Activated naive CD8-positive, alpha-beta T cell treated with anti-CD3 and anti-CD28 coated beads, Interleukin-2, amount 50 U/mL, for 24 hours (primary cell): ENCODE measurements around the gene USP25.
A peak's percentile ranks its signal among the peaks of the same experiment; 100 is the strongest.

Experiments used
- ATAC-seq: fragments of 150-1000 bp; cut with Tn5 transposase; one replicate; pipeline ENCODE4 v1.10.0; 2021
- DNase-seq: peaks from one replicate; pipeline ENCODE4 v3.0.0; 2021
- H3K27ac Mint-ChIP-seq: one replicate; pipeline ENCODE4 v1.8.0; 2021; ENCODE audit warnings: mild to moderate bottlenecking, mixed read lengths
- H3K27me3 Mint-ChIP-seq: one replicate; pipeline ENCODE4 v1.8.0; 2021; ENCODE audit warnings: mixed read lengths
- H3K36me3 Mint-ChIP-seq: one replicate; pipeline ENCODE4 v1.8.0; 2021; ENCODE audit warnings: low read depth, mixed read lengths
- H3K4me1 Mint-ChIP-seq: one replicate; pipeline ENCODE4 v1.8.0; 2021; ENCODE audit warnings: mixed read lengths
- H3K4me3 Mint-ChIP-seq: one replicate; pipeline ENCODE4 v1.8.0; 2021; ENCODE audit warnings: mild to moderate bottlenecking, moderate library complexity, mixed read lengths
- H3K9me3 Mint-ChIP-seq: one replicate; pipeline ENCODE4 v1.8.0; 2021; ENCODE audit warnings: mixed read lengths

USP25 gene

DNA sequence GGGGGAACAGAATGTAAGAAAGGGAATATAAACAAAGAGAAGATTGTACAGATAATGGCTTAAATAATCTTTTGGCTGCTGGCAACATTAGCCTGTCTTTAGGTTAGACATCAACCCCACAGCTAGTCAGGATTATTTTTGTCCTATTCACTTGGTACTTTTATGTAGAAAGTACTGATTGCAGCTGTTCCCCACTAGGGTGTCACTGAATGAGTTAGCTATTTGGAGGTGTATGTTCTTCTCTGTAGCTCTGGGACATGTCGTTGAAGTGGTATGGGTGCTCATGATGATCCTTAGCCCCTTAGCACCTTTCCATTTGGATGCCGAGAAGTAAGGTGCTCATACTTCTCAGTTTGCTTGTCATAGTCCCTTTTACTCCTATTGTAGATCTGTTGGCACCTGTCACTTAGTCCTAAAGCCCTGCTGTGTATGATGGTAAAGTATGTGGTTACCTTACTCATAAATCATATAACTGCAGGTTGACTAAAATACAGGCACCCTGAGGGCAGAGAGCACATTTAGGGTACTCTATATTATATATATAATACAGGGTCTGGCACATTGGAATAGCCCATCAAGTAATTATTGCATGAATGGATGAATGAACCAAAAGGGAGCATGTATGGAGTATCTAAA is 64.6 kb downstream of the USP25 start:
- H3K4me1 Mint-ChIP-seq: peaks cover 50% of the 10 kb centered on the region
- H3K36me3 Mint-ChIP-seq: peaks cover 11% of the 10 kb centered on the region
- ATAC-seq (no peak), DNase-seq (no peak)
- no peaks in the 10 kb centered on the region for H3K9me3 Mint-ChIP-seq
- no peaks in the 10 kb centered on the region for H3K27me3 Mint-ChIP-seq
- no peak overlapping the region for H3K27ac Mint-ChIP-seq
- no peak overlapping the region for H3K4me3 Mint-ChIP-seq

DNA sequence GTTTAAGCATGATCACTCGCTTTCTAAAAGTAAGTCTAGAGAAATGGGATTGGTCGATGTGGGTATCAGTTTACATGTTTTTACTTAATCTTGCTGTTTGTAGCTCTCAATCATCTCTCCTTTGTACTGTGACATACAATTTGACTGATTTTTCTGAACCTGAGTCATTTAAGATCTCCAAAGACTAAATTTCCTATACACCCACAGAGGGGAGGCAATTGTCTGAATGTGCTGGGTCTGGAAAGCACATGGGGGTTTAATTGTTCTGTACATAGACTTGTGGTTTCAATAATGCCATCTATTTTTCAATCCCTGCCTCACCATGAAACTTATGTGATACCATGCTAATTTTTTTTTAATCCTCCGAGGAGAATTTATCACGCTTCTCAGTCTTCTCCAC is 65.8 kb downstream of the USP25 start:
- Mint-ChIP-seq H3K9me3 (no peaks in the 10 kb centered on the region), H3K4me1 (peaks cover 49% of the 10 kb centered on the region), H3K4me3 (no peak overlapping the region), H3K27me3 (no peaks in the 10 kb centered on the region), H3K27ac (peak overlapping the region; percentile 20), H3K36me3 (peaks cover 19% of the 10 kb centered on the region)
- DNase-seq (no peak), ATAC-seq (peak; percentile 63)

DNA sequence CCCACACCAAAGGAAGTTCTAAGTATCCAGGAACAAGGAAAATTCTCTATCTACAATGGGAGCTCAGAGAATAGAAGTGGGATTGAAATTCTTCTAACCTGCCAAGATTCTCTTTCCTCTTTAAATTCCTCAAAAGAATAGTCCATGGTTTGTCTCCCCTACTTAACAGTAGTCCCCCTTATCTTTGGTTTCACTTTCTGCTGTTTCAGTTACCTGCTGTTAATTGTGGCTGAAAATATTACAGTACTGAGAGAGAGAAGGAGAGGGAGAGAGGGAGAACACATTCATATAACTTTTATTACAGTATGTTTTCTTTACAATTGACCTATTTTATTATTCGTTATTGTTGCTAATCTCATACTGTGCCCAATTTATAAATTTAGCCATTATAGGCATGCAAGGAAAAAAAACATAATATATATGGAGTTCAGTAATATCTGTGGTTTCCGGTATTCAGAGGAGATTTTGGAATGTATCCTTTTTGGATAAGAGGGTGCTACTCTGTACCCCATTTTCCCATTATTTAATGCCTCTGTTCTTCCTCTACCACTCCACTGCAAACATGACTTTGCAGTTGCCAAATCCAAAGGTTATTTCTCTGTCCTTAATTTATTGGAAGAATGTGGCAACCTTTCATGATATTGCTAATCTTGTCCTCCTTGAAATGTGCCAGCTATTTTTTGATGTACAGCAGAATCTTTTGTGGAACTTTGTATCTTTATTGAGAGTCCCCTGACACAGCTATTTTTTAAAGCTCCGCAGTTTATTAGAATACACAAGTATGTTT is 68.0 kb downstream of the USP25 start:
- H3K4me1 Mint-ChIP-seq: peaks cover 56% of the 10 kb centered on the region
- no peaks in the 10 kb centered on the region for H3K9me3 Mint-ChIP-seq
- DNase-seq: no peak
- H3K4me3 Mint-ChIP-seq: no peak overlapping the region
- H3K27me3 Mint-ChIP-seq: no peaks in the 10 kb centered on the region
- ATAC-seq: peak; percentile 43
- H3K36me3 Mint-ChIP-seq: peaks cover 30% of the 10 kb centered on the region
- H3K27ac Mint-ChIP-seq: no peak overlapping the region

DNA sequence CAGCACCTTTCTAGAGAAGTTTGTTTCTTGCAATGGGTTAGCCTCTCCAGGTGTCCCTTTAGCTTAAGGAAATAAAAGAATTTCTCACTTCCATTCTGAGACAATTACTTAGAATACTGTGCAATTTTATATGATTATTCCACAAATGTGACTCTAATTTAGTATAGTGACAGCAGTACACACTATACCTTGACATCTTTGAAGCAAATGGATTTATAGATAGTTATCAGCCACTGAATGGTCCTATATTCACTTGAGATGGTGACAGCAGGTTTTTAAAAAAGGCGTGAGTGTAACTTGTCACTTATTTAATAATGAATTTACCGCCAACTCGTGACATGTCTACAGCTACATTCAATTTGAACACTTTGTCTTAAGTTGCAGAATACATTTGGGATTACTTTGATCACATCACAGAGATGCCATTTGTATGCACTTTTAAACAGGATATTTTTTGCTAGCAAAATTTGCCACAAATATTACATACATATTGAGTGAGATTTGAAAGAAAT is 71.6 kb downstream of the USP25 start:
- no peak overlapping the region for H3K27ac Mint-ChIP-seq

DNA sequence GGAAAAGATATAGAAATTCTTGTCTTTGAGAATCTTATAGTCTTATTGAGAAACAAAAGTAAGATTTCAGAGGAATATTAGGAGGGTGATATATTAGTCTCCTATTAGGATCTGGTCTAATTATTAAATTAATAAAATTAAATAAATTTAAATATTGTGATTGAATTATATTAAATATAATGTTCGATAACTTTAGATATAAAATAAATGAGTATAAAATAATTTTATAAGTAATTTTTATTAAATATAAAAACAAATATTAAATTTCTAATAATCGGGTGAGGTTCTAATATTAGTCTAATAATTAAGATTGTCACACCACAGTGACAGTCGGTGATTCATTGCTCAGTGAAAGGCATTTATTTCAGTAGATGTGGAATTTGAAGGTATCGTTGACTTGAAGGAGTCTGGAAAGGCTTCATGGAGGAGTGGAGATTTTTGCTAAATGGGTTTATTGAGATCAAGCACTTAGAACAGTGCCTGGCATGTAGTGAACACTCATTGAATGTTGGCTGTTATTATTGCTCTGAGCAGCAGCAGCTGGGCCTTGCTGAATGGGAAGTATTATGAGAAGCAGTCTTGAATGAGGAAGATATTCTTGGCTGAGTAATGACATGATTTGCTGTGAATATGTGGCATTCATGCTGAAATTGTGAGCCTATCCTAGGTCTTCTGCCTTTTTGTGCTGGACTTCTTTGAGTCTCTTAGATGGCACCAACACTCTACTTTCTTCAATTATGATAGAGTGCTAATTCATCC is 74.6 kb downstream of the USP25 start:
- H3K4me3 Mint-ChIP-seq: no peak overlapping the region
- no peak overlapping the region for H3K27ac Mint-ChIP-seq
- DNase-seq (no peak), ATAC-seq (no peak)
- no peaks in the 10 kb centered on the region for H3K9me3 Mint-ChIP-seq
- H3K4me1 Mint-ChIP-seq: peaks cover 8% of the 10 kb centered on the region
- H3K27me3 Mint-ChIP-seq: no peaks in the 10 kb centered on the region
- peaks cover 45% of the 10 kb centered on the region for H3K36me3 Mint-ChIP-seq

More for the DNA sequence above, 71.6 kb downstream of the USP25 start:
- Mint-ChIP-seq H3K4me3 (no peak overlapping the region), H3K27me3 (no peaks in the 10 kb centered on the region), H3K36me3 (peaks cover 35% of the 10 kb centered on the region), H3K9me3 (no peaks in the 10 kb centered on the region), H3K4me1 (peaks cover 36% of the 10 kb centered on the region)
- no peak for DNase-seq
- no peak for ATAC-seq

DNA sequence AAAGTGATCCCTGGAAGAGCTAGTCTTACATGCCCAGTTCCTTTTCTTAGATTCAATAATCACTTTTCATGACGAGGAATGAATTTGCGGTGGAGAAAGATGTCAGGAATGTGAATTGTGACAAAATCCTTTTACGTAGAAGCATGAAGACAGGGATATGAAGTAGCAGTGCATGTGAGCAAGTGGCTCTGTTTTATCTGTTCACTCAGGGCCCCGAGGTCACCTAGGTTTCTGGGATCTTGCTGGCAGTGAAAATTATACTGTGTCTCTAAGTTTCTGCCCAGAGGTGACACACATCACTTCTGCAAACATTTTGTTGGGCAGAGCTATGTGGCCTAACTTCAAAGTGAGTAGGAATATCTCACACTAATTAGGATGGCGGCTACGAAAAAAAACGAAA is 79.3 kb downstream of the USP25 start:
- H3K9me3 Mint-ChIP-seq: peaks cover 7% of the 10 kb centered on the region
- no peaks in the 10 kb centered on the region for H3K4me1 Mint-ChIP-seq
- H3K27ac Mint-ChIP-seq: no peak overlapping the region
- DNase-seq (no peak), ATAC-seq (no peak)
- peaks cover 62% of the 10 kb centered on the region for H3K36me3 Mint-ChIP-seq
- H3K4me3 Mint-ChIP-seq: no peak overlapping the region
- H3K27me3 Mint-ChIP-seq: no peaks in the 10 kb centered on the region

DNA sequence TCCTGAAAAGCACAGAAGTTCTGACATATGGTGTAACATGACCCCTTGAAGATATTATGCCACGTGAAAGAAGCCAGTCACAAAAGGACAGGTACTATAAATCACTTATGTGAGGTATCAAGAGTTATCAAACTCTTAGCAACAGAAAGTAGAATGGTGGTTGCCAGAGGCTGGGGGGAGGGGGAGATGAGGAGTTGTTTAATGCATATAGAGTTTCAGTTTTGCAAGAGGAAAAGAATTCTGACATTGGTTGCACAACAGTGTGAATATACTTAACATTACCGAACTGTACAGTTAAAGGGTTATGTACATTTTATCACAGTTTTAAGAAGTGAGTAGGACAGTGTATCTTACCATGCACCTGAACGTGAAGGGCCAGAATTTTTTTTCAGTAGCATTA is 80.0 kb downstream of the USP25 start:
- Mint-ChIP-seq H3K4me1 (no peaks in the 10 kb centered on the region), H3K9me3 (peaks cover 12% of the 10 kb centered on the region), H3K27me3 (no peaks in the 10 kb centered on the region), H3K27ac (no peak overlapping the region), H3K4me3 (no peak overlapping the region), H3K36me3 (peaks cover 65% of the 10 kb centered on the region)
- no peak for DNase-seq
- ATAC-seq: no peak

DNA sequence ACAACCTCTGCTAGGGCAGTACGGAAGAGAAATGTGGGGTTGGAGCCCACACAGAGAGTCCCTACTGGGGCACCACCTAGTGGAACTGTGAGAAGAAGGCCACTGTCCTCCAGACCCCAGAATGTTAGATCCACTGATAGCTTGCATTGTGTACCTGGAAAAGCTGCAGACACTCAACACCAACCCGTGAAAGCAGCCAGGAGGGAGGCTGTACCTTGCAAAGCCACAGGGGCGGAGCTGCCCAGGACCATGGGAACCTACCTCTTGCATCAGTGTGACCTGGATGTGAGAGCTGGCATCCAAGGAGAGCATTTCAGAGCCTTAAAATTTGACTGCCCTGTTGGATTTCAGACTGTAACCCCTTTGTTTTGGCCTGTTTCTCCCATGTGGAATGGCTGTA is 85.5 kb downstream of the USP25 start:
- Mint-ChIP-seq H3K36me3 (peaks cover 84% of the 10 kb centered on the region), H3K9me3 (peaks cover 36% of the 10 kb centered on the region), H3K4me1 (peaks cover 11% of the 10 kb centered on the region), H3K27me3 (no peaks in the 10 kb centered on the region), H3K4me3 (no peak overlapping the region), H3K27ac (no peak overlapping the region)
- DNase-seq (no peak), ATAC-seq (no peak)

DNA sequence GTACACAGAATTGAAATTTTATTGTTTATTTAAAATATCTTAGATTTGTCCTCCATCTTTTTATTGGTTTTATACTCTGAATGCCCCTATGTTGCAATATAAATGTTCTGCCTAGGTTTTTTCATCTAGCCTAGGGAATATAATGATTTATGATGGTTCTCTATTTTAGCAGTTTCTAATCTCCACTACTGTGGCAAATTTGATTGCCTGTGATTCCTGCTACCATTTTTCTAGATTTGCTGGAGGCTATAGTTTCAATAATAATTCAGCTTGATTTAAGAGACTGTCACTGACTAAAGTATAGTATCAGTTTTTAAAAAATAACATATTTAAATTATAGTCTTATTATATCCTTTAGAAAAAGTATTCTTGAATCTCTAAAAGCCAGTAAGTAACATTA is 90.5 kb downstream of the USP25 start:
- no peak overlapping the region for H3K4me3 Mint-ChIP-seq
- H3K36me3 Mint-ChIP-seq: peaks cover 55% of the 10 kb centered on the region
- ATAC-seq: no peak
- no peak overlapping the region for H3K27ac Mint-ChIP-seq
- H3K9me3 Mint-ChIP-seq: peaks cover 23% of the 10 kb centered on the region
- peaks cover 35% of the 10 kb centered on the region for H3K4me1 Mint-ChIP-seq
- no peaks in the 10 kb centered on the region for H3K27me3 Mint-ChIP-seq
- no peak for DNase-seq

DNA sequence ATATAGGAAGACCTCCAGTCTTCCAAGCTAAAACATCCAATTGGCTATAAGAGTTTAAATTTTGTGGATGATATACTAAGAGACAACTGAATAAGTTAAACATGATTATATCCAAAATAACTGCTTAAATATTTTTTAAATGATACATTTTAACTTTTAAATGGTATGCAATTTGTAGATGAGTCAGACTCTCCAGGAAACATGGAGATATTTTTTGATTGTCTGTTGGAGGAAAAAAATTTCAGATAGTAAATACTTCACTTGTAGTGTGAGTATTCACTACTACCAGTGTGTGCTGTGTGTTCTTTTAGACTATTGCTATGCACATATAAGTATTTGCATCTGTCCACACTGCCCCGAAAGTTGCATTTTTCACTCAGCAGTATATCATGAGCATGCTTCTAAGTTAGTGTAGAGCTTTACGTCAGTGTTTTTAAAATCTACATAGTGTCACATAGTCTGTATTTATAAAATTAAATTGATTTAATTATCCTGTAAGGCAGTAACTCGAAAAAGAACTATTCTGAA is 91.1 kb downstream of the USP25 start:
- no peaks in the 10 kb centered on the region for H3K27me3 Mint-ChIP-seq
- ATAC-seq (no peak), DNase-seq (no peak)
- no peak overlapping the region for H3K4me3 Mint-ChIP-seq
- no peak overlapping the region for H3K27ac Mint-ChIP-seq
- peaks cover 51% of the 10 kb centered on the region for H3K36me3 Mint-ChIP-seq
- peaks cover 18% of the 10 kb centered on the region for H3K9me3 Mint-ChIP-seq
- H3K4me1 Mint-ChIP-seq: peaks cover 33% of the 10 kb centered on the region

DNA sequence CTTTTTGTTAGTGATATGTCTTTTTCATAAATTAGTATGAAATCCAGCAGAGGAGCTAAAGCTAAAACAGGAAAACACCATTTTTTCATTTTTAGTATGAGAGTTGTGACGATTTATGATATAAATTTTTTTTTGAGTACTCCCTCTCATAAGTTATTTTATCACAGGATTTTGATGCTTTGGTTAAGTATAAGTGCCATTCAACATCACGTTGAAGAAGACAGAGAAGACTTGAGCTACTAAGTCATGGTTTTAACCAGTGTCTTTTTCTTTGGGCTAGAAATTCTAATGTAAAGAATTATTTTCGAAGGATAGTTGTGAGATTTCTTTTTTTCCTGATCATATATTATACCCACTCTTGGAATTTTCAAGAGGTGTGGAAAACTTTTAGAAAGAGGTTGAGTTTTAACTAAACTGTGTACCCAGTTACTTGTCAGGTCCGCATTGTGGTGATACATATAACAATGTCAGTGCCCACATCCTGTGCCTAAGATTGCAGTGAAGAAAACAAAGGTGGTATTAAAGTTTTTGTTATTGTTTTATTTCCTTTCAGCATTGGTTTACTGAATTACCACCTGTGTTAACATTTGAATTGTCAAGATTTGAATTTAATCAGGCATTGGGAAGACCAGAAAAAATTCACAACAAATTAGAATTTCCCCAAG is 93.8 kb downstream of the USP25 start:
- Mint-ChIP-seq H3K4me1 (peaks cover 30% of the 10 kb centered on the region), H3K27ac (peak overlapping the region; percentile 34), H3K27me3 (no peaks in the 10 kb centered on the region), H3K4me3 (no peak overlapping the region), H3K9me3 (no peaks in the 10 kb centered on the region), H3K36me3 (peaks cover 36% of the 10 kb centered on the region)
- ATAC-seq: no peak
- DNase-seq: no peak

DNA sequence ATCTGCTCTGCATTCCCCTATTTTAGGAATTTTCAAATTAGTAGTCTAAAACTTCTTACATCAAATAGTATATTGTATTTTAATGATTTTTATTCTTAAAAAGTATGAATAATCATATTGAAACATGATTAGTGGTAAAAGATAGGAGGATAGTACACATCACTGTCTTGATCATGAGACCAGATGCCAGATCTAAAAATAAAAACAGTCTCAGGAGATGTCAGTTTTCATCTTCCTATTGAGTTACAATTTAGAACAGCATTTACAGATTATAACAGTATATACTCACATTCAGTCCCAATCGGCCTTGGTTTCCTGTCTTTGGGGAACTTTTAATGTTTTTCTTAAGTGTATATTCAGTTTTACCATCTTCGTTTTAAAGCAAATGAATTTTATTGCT is 95.9 kb downstream of the USP25 start:
- no peaks in the 10 kb centered on the region for H3K9me3 Mint-ChIP-seq
- ATAC-seq: no peak
- no peaks in the 10 kb centered on the region for H3K27me3 Mint-ChIP-seq
- H3K4me1 Mint-ChIP-seq: peaks cover 29% of the 10 kb centered on the region
- no peak overlapping the region for H3K27ac Mint-ChIP-seq
- no peak overlapping the region for H3K4me3 Mint-ChIP-seq
- peaks cover 35% of the 10 kb centered on the region for H3K36me3 Mint-ChIP-seq
- no peak for DNase-seq

DNA sequence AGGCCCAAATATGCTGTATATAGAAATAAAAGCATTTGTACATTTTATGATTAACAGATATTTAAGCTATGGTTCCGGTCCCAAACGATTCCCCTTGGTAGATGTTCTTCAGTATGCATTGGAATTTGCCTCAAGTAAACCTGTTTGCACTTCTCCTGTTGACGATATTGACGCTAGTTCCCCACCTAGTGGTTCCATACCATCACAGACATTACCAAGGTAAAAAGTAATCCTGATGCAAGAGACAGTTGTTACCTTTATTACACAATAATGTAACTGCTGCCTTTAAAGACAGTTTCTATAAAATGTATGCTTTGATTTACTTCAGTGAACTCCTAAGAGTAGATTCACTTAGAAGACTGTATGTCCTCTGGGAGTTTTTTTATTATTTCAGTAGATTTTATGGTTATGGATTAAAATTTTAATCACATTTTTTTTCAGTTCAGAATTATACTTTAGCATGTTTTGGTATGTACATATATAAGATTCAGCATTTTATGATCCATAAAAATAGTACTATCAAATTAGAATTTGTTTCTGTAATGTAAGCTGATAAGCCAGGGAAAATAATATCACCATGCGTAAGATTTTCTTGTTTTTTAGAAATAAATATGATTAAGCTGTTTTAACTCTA is 96.5 kb downstream of the USP25 start:
- Mint-ChIP-seq H3K36me3 (peaks cover 36% of the 10 kb centered on the region), H3K4me3 (no peak overlapping the region), H3K27ac (no peak overlapping the region), H3K27me3 (no peaks in the 10 kb centered on the region), H3K4me1 (peaks cover 29% of the 10 kb centered on the region), H3K9me3 (no peaks in the 10 kb centered on the region)
- ATAC-seq (no peak), DNase-seq (no peak)
